ENCODE data around the gene PKP3.
"Not testable (repeated sequence)": the region's sequence is repeated elsewhere in the genome, so short reads cannot be mapped to it uniquely, and the experiment has no call there.

Gene PKP3

GRCh38 chr11:362642-363442 is 31.2 kb upstream of the PKP3 start:
- no peak for DNase-seq (ENCODE audit: low spot score)

GRCh38 chr11:363443-363805 is 30.6 kb upstream of the PKP3 start:
- not testable (repeated sequence) for DNase-seq (ENCODE audit: low spot score)

DNA sequence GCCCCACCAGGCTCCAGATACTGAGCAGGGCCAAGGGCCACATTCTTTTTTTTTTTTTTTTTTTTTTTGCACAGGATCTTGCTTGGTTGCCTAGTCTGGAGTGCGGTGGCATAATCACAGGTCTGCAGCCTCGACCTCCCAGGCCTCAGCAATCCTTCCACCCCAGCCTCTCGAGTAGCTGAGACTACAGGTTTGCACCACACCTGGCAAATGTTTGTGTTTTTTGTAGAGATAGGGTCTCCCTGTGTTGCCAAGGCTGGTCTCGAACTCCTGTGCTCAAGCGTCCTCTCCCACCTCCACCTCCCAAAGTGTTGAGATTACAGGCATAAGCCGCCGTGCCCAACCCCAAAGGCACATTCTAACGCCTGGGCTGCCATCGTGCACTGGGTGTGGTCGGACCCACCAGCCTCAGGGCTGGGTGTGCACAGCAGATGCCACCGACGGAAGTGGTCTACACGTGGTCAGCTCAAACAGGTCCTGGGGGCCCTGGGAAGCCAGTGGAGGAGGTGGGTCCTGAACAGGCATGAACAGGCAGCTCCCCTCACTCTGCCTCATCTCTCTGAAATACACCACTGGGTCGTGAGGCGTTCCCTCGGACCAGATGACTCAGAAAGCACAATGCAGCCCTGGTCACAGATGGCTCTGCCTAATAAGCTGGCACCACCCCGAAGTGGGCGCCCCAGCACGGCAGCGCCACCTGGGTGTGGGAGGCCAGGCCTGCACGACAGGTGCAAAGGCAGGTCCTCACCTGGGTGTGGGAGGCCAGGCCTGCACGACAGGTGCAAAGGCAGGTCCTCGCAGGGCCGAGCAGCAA is 29.9 kb upstream of the PKP3 start:
- DNase-seq (ENCODE audit: low spot score), result peak; percentile 53

DNA sequence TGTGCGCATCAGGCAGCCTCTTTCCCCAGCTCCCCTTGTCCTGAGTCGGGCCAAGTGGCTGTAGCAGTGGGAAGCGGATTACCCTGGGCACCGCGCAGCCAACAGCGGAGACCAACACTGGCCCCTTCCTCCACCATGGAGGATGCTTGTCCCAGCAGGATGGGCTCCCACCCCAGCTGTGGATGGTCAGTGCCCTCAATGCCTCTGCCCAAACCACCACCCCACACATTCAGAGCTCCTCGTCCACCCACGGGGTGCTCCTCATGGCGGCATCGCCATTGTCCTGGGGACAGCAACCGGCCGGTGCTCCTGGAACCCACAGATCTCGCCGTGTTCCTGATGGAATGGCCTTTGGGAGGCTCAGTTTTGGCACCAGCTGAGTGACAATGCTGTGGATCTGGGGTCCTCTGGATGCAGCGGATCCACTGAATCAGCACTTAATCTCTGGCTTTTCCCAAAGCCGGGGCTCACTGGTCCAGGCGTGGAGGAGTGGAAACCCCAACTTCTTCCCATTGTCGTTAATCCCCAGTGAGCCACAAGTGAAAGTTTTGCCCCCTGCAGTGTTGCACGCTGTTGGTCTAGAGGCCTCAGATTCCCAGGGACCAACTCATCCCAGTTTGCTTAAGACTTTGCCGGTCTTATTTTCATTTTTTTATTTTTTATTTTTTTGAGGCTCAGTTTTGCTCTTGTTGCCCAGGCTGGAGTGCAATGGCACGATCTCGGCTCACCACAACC is 28.9 kb upstream of the PKP3 start:
- DNase-seq (ENCODE audit: low spot score), result no peak

DNA sequence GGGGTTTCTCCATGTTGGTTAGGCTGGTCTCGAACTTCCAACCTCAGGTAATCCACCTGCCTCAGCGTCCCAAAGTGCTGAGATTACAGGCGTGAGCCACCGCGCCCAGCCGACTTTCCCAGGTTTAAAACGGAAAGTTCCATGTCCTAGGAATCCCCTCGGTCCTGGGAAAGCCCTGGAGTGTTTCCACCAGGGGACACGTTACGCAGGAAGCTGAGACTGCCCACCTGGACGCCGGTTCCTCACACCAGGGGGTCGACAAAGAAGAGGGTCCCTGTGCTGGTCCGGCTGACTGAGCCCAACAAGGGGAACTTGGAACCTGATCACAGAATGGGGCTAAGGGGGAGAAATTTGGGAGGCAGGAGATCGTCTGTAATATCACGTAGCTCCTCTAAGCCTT is 28.2 kb upstream of the PKP3 start:
- no peak for DNase-seq (ENCODE audit: low spot score)

DNA sequence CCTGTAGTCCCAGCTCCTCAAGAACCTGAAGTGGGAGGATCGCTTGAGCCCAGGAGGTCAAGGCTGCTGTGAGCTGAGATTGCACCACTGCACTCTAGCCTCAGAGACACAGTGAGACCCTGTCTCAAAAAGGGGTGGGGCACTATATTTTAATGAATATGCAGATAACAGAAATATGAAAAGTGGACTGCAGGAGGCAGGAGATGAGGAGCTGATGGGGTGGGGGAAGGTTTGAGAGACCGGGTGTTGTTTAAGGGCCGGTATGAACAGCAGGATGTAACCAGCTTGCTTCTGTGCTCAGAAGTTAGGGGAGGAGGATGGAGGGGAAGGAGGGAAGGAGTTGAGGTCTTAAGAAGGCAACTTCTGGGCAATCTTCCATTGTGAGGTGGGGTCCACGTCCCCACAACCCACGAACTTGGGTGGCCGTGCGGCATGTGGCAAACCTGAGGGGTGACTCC is 26.0 kb upstream of the PKP3 start:
- DNase-seq (ENCODE audit: low spot score), result no peak

DNA sequence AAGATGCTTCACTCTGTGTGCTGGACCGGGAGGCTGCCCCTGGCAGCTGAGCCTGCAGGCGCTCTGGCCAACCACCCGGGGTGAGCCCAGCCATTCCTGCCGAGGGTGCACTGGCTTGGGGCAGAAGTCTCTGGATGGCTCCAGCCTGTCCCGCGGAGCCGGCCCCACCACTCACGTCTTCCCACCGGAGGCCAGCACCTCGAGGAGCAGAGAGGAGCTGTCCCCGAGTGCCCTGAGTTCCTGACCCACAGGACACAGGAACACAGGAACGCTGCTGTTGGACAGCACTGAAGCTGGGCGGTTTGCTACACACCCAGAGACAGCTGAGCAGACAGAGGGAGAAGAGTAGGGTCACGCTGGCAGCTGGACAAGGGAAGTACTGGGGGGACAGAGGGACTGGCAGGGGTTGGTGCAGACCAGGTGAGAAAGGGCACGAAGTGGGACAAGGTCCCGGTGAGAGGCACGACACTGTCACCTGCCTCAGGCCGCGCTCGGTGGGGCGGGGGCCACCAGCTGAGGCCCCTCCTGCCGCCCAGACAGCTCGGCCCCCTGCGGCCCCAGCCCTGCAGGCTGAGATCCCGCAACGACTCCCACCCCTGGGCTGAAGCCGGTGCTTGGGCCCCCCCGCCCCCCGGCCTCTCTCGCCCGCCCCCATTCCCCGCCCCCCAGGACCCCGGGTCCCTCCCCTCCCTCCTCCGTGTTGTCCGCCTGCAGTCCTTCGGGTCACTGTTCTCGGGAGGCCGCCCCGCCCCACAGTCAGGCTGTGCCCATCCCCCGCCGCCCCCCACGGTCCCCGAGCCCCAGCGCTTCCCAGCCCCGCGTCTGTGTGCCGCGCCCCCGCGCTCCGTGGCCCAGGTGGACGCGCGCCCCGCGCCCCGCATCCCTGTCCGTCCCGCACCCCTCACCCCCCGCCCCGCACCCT is 25.3 kb upstream of the PKP3 start:
- peak; percentile 40 for DNase-seq (ENCODE audit: low spot score)

DNA sequence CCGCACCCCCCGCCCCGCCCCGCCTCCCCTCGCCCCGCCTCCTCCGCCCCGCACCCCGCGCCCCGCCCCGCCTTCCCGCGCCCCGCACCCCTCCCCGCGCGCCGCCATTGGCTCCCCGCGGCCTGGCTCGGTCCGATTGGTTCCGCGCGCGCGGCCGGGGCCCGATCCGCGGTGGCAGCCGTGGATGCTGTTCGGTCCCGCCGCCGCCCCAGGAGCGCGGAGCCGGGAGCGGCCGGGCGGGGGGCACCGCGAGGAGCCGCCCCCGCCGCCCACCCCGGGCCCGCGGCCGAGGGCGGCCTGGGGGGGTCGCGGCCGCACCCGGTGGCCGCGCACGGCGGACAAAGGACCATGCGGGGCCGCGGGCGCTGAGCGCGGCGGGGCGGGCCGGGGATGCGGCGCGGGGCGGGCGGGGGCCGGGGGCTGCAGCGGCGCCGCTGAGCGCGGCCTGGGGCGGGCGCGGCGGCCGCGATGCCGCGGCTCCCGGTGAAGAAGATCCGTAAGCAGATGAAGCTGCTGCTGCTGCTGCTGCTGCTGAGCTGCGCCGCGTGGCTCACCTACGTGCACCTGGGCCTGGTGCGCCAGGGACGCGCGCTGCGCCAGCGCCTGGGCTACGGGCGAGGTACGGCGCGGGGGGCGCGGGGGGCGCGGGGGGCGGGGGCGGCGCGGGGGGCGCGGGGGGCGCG is 24.5 kb upstream of the PKP3 start, which contains the start of gene B4GALNT4:
TSS of gene B4GALNT4 (plus strand) at position 164 of the 683 bp plus-strand sequence. CDS start at position 469, 305 bp downstream.
- DNase-seq (ENCODE audit: low spot score), result peak; percentile 79

DNA sequence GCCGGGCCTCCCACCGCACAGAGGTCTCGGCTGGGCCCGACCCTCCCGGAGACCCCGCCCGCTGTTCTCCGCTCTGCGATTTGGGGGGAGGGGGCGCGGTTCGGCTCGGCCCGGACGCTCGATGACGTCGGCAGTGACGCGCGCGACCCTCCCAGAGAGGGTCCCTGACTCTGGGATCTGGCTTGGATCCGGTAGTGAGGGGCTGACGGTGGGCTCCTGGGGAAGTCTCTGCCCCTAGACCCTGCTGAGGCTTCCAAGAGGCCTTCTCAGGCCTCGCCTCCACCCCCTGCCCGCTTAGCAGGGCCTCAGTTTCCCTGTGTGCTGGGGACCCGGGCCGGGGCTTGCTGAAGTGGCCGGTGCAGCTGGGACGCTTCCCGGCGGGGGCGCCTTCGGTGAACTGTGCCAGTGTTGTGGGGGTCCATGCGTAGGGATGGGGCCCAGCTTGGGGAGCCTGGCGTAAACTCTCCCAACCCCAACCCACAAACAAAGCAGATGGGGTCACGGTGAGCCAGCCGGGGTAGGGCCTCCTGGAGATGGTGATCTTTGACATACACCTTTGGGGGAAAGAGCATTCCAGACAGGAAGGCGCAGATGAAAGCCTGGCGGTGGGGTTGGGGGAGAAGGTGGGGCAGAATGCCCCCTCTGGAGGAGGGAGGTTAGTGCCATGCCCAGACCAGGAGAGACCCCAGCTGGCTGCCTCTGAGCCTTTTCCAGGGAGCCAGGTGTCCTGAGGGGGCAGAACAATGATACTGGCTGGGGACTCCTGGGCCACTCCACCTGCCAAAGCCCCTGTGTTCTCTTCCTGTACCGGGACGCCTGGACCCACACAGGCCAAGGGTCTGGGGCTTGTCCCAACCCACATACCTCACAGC is 23.7 kb upstream of the PKP3 start:
- no peak for DNase-seq (ENCODE audit: low spot score)

GRCh38 chr11:371051-371450 is 23.0 kb upstream of the PKP3 start:
- DNase-seq (ENCODE audit: low spot score), result no peak

DNA sequence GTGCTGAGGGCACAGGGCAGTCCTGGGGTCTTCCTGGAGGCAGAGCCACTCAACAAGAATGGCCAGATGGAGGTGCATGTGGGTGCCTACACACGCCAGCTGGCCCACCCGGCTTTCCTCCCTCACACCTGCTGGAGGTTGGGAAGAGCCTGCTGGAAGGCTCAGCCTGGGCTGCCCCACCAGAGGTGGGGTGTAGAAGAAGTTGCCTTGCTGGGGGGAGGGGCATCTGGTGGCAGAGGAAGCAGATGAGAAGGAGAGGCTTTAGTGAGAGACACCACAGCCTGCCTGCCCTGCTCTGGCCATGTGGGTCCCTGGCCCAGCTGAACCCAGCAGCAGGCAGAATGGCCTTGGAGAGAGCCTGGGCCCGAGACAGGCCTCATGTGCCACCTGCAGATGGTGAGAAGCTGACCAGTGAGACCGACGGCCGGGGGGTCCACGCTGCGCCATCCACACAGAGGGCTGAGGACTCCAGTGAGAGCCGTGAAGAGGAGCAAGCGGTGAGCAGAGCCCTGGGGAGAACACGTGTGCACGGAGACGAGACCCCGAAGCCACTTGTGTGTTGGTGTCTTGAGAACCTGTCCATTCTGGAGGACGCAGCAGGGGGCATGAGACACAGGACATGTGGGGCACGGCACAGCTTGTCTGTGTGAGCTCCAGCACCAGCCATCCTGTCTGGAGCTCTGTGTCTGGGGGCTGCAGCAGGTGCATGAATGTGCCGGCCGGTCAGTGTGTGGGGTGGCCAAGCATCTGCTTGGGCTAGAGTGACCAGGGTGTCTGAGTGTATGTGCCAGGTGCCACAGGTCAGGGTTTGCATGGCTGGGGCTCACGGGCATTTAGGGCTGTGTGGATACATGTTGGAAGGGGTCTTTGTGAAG is 22.1 kb upstream of the PKP3 start:
- DNase-seq (ENCODE audit: low spot score), result no peak

GRCh38 chr11:372809-373715 is 20.9 kb upstream of the PKP3 start:
- DNase-seq (ENCODE audit: low spot score), result no peak

GRCh38 chr11:373716-374551 is 20.1 kb upstream of the PKP3 start:
- no peak for DNase-seq (ENCODE audit: low spot score)

- DNase-seq (ENCODE audit: low spot score), result no peak
Measured at GRCh38 chr11:375065-376025, 18.7 kb upstream of the PKP3 start.

GRCh38 chr11:376531-377173 is 17.4 kb upstream of the PKP3 start:
- DNase-seq (ENCODE audit: low spot score), result no peak

Data from GM03348 (cell line).